Parathyroid adenoma (tissue), 2 donors: ENCODE measurements around the gene TLE6.
"Not testable (repeated sequence)": the region's sequence is repeated elsewhere in the genome, so short reads cannot be mapped to it uniquely, and the experiment has no call there.

ENCODE experiments used
- H2AFZ ChIP-seq: fragments of 300-600 bp; sonication (generic); one replicate; pipeline ENCODE4 v1.7.0; 2017; ENCODE audit warnings: antibody characterized with exemption, mild to moderate bottlenecking
- H3K27ac ChIP-seq: fragments of 300-600 bp; sonication (generic); one replicate; pipeline ENCODE4 v1.7.0; 2017
- H3K27me3 ChIP-seq: fragments of 300-600 bp; sonication (generic); one replicate; pipeline ENCODE4 v1.7.0; 2017; ENCODE audit warnings: low read length; ENCODE audit not compliant: control insufficient read depth, insufficient read depth
- H3K36me3 ChIP-seq: fragments of 300-600 bp; sonication (generic); one replicate; pipeline ENCODE4 v1.7.0; 2017; ENCODE audit warnings: low read length; ENCODE audit not compliant: control insufficient read depth, insufficient read depth
- H3K4me1 ChIP-seq: fragments of 300-600 bp; sonication (generic); one replicate; pipeline ENCODE4 v1.7.0; 2017; ENCODE audit warnings: control low read depth
- H3K4me2 ChIP-seq: fragments of 300-600 bp; sonication (generic); one replicate; pipeline ENCODE4 v1.7.0; 2017; ENCODE audit warnings: low read length
- H3K4me3 ChIP-seq: fragments of 300-600 bp; sonication (generic); one replicate; pipeline ENCODE4 v1.7.0; 2017; ENCODE audit warnings: low read depth, low read length
- H3K79me2 ChIP-seq: fragments of 300-600 bp; sonication (generic); one replicate; pipeline ENCODE4 v1.7.0; 2017; ENCODE audit warnings: control low read depth
- H3K9ac ChIP-seq: fragments of 300-600 bp; sonication (generic); one replicate; pipeline ENCODE4 v1.7.0; 2017; ENCODE audit warnings: mild to moderate bottlenecking
- H3K9me3 ChIP-seq: fragments of 300-600 bp; sonication (generic); one replicate; pipeline ENCODE4 v1.7.0; 2017; ENCODE audit warnings: low read length; ENCODE audit not compliant: control insufficient read depth
- CTCF ChIP-seq: fragments of 300-600 bp; sonication (generic); IDR thresholded peaks from one replicate; pipeline ENCODE4 v1.7.0; 2017; ENCODE audit warnings: antibody characterized with exemption, mild to moderate bottlenecking
- donor health status: primary hyperparathyroidism.

The TLE6 gene

GRCh38 chr19:3034406-3034655, 57.0 kb downstream of the TLE6 start:
- Histone ChIP-seq H3K27ac (peak overlapping the region; percentile 92), H3K9ac (no peak overlapping the region), H3K27me3 (no peaks in the 10 kb centered on the region), H3K79me2 (no peaks in the 10 kb centered on the region), H3K36me3 (no peaks in the 10 kb centered on the region), H3K9me3 (no peaks in the 10 kb centered on the region), H3K4me1 (peaks cover 17% of the 10 kb centered on the region), H3K4me3 (no peak overlapping the region), H3K4me2 (peak overlapping the region; percentile 87), H2AFZ (peak overlapping the region; percentile 63)
- no peak for TF ChIP-seq CTCF

GRCh38 chr19:3034656-3035541, 57.5 kb downstream of the TLE6 start:
- Histone ChIP-seq H3K27me3 (no peaks in the 10 kb centered on the region), H3K79me2 (no peaks in the 10 kb centered on the region), H3K4me2 (peak overlapping the region; percentile 87), H3K36me3 (no peaks in the 10 kb centered on the region), H2AFZ (peak overlapping the region; percentile 63), H3K4me3 (peak overlapping the region; percentile 59), H3K9me3 (no peaks in the 10 kb centered on the region), H3K27ac (peak overlapping the region; percentile 92), H3K9ac (no peak overlapping the region), H3K4me1 (peaks cover 17% of the 10 kb centered on the region)
- TF ChIP-seq CTCF = no peak

GRCh38 chr19:3035542-3036118, 58.3 kb downstream of the TLE6 start:
- Histone ChIP-seq H3K9me3 (no peaks in the 10 kb centered on the region), H3K4me2 (peak overlapping the region; percentile 87), H2AFZ (peak overlapping the region; percentile 96), H3K27ac (peak overlapping the region; percentile 92), H3K36me3 (no peaks in the 10 kb centered on the region), H3K4me1 (peaks cover 14% of the 10 kb centered on the region), H3K9ac (no peak overlapping the region), H3K4me3 (peak overlapping the region; percentile 64), H3K79me2 (no peaks in the 10 kb centered on the region), H3K27me3 (no peaks in the 10 kb centered on the region)
- TF ChIP-seq CTCF = no peak

GRCh38 chr19:3036119-3036976, 59.0 kb downstream of the TLE6 start:
- peak overlapping the region; percentile 96 for H2AFZ ChIP-seq
- H3K79me2 ChIP-seq = no peaks in the 10 kb centered on the region
- H3K4me2 ChIP-seq = peak overlapping the region; percentile 71
- H3K36me3 ChIP-seq = no peaks in the 10 kb centered on the region
- H3K9me3 ChIP-seq = no peaks in the 10 kb centered on the region
- peak overlapping the region; percentile 64 for H3K4me3 ChIP-seq
- H3K27ac ChIP-seq = peak overlapping the region; percentile 92
- no peaks in the 10 kb centered on the region for H3K27me3 ChIP-seq
- peaks cover 16% of the 10 kb centered on the region for H3K4me1 ChIP-seq
- H3K9ac ChIP-seq = no peak overlapping the region
- TF ChIP-seq CTCF = peak; percentile 6

GRCh38 chr19:3036977-3037544, 59.7 kb downstream of the TLE6 start:
- not testable (repeated sequence) for H3K4me2 ChIP-seq, H3K9me3 ChIP-seq, H3K36me3 ChIP-seq, H3K27ac ChIP-seq, H3K79me2 ChIP-seq, H3K9ac ChIP-seq, H2AFZ ChIP-seq, H3K27me3 ChIP-seq
- peak overlapping the region; percentile 64 for H3K4me3 ChIP-seq
- H3K4me1 ChIP-seq = peaks cover 17% of the 10 kb centered on the region
